ENCODE results near the gene SLC29A3. TPM values are rescaled to one million over a fixed set of nuclear protein-coding genes. Genes with fewer than 3 reads are reported as not detected.

Gene SLC29A3
- total and polyA plus RNA-seq, 2 donors from 2014 or later, result 5.3 to 5.7 TPM

- Histone ChIP-seq H3K27me3 (ENCODE audit: control insufficient read depth, insufficient read depth, low read length) (no peaks in the 10 kb centered on the region), H3K9ac (ENCODE audit: low read length in 3 of 3) (no peak overlapping the region), H3K27ac (ENCODE audit: low read depth in 2 of 2, low read length in 2 of 2) (no peak overlapping the region), H3K4me3 (ENCODE audit: low read length in 3 of 3) (no peak overlapping the region), H3K4me1 (ENCODE audit: control insufficient read depth in 2 of 3, insufficient read depth in 2 of 3, low read depth in 1 of 3, low read length in 3 of 3) (no peaks in the 10 kb centered on the region), H3K9me3 (ENCODE audit: control insufficient read depth in 2 of 3, insufficient read depth in 1 of 3, low read length in 3 of 3) (no peaks in the 10 kb centered on the region), H3K36me3 (ENCODE audit: control insufficient read depth in 2 of 3, insufficient read depth in 3 of 3, low read length in 3 of 3) (peaks cover 0 to 4% (median 2%) of the 10 kb centered on the region in 3 donors)
- TF ChIP-seq, protein P1, sequence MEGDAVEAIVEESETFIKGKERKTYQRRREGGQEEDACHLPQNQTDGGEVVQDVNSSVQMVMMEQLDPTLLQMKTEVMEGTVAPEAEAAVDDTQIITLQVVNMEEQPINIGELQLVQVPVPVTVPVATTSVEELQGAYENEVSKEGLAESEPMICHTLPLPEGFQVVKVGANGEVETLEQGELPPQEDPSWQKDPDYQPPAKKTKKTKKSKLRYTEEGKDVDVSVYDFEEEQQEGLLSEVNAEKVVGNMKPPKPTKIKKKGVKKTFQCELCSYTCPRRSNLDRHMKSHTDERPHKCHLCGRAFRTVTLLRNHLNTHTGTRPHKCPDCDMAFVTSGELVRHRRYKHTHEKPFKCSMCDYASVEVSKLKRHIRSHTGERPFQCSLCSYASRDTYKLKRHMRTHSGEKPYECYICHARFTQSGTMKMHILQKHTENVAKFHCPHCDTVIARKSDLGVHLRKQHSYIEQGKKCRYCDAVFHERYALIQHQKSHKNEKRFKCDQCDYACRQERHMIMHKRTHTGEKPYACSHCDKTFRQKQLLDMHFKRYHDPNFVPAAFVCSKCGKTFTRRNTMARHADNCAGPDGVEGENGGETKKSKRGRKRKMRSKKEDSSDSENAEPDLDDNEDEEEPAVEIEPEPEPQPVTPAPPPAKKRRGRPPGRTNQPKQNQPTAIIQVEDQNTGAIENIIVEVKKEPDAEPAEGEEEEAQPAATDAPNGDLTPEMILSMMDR (IDR thresholded peaks at IDR 0.05; ENCODE audit: borderline replicate concordance, extremely low read depth, insufficient read depth), result no peak
- intact Hi-C loops (cut with DNase I), result no loop called here
- DNase-seq (no peak), FAIRE-seq (no peak)
These were observed 48.2 kb downstream of the SLC29A3 start for GRCh38 chr10:71367271-71367670.

DNA sequence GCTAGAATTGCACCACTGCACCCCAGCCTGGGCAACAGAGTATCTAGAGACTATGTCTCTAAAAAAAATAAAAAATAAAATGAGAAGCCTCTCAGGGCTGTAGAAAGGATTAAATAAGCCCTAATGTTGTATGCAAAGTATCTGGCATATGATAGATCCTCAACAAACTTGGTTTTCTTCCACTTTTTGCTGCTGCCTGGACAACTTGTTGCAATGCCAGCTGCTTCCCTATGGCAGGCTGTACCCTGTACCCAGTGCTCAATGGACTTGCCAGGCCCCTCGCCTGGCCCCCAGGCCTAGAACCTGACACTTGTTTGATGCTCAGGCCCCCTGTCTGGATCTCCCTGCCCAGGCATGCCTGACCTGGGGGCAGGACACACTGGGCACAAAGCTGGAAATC lies 49.1 kb downstream of the SLC29A3 start:
- no peaks in the 10 kb centered on the region for H3K4me1 ChIP-seq (ENCODE audit: control insufficient read depth in 2 of 3, insufficient read depth in 2 of 3, low read depth in 1 of 3, low read length in 3 of 3)
- no peak for DNase-seq
- no peak overlapping the region for H3K9ac ChIP-seq (ENCODE audit: low read length in 3 of 3)
- no peak overlapping the region for H3K4me3 ChIP-seq (ENCODE audit: low read length in 3 of 3)
- TF ChIP-seq, protein P1 (IDR thresholded peaks at IDR 0.05; ENCODE audit: borderline replicate concordance, extremely low read depth, insufficient read depth), result no peak
- H3K9me3 ChIP-seq (ENCODE audit: control insufficient read depth in 2 of 3, insufficient read depth in 1 of 3, low read length in 3 of 3), result no peaks in the 10 kb centered on the region
- peaks cover 0 to 2% (median 0%) of the 10 kb centered on the region in 3 donors for H3K36me3 ChIP-seq (ENCODE audit: control insufficient read depth in 2 of 3, insufficient read depth in 3 of 3, low read length in 3 of 3)
- FAIRE-seq, result no peak
- no peak overlapping the region for H3K27ac ChIP-seq (ENCODE audit: low read depth in 2 of 2, low read length in 2 of 2)
- intact Hi-C loops (cut with DNase I), result no loop called here
- H3K27me3 ChIP-seq (ENCODE audit: control insufficient read depth, insufficient read depth, low read length), result no peaks in the 10 kb centered on the region

DNA sequence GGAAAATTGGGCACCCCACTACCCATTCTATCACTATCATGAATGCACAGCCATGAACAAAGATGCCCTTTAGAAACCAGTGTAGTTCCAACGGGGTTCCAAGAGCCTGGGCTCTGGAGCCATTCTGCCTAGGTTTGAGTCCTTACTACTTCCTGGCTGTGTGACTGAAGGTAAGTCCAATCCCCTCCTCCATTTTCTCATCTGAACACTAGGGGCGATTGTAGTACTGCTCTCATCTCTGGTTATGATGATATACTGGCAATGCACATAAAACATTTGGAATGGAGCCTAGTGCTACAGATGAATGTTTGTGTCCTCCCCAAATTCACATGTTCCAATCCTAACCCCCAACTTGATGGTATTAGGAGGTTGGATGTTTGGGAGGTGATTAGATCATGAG lies 49.6 kb downstream of the SLC29A3 start:
- no peak for DNase-seq
- intact Hi-C loops (cut with DNase I), result no loop called here
- Histone ChIP-seq H3K4me1 (ENCODE audit: control insufficient read depth in 2 of 3, insufficient read depth in 2 of 3, low read depth in 1 of 3, low read length in 3 of 3) (no peaks in the 10 kb centered on the region), H3K36me3 (ENCODE audit: control insufficient read depth in 2 of 3, insufficient read depth in 3 of 3, low read length in 3 of 3) (peaks cover 0 to 2% (median 0%) of the 10 kb centered on the region in 3 donors), H3K27me3 (ENCODE audit: control insufficient read depth, insufficient read depth, low read length) (no peaks in the 10 kb centered on the region), H3K9me3 (ENCODE audit: control insufficient read depth in 2 of 3, insufficient read depth in 1 of 3, low read length in 3 of 3) (no peaks in the 10 kb centered on the region), H3K9ac (ENCODE audit: low read length in 3 of 3) (no peak overlapping the region), H3K4me3 (ENCODE audit: low read length in 3 of 3) (no peak overlapping the region), H3K27ac (ENCODE audit: low read depth in 2 of 2, low read length in 2 of 2) (no peak overlapping the region)
- FAIRE-seq, result no peak
- TF ChIP-seq, protein P1 (IDR thresholded peaks at IDR 0.05; ENCODE audit: borderline replicate concordance, extremely low read depth, insufficient read depth), result no peak

DNA sequence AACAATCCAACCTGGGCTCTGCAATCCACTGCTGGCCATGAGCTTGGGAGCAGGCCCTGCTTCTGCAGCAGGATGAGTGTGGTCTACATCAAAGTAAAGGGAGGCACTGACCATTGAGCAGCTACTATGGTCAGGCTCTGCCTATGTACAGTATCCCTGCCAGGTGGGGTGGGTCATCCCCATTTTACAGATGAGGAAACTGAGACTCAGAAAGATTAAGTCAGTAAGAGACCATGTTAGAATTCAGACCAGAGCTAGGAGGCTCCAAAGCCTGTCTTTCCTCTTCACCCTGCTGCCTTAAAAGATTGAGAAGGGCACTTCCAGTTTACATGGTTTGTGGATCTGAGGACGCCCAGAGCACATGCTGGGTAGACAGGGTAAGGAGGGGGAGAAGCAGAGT lies 50.5 kb downstream of the SLC29A3 start:
- no peak for DNase-seq
- intact Hi-C loops (cut with DNase I), result no loop called here
- no peaks in the 10 kb centered on the region for H3K36me3 ChIP-seq (ENCODE audit: control insufficient read depth in 2 of 3, insufficient read depth in 3 of 3, low read length in 3 of 3)
- H3K27me3 ChIP-seq (ENCODE audit: control insufficient read depth, insufficient read depth, low read length), result no peaks in the 10 kb centered on the region
- H3K27ac ChIP-seq (ENCODE audit: low read depth in 2 of 2, low read length in 2 of 2), result no peak overlapping the region
- no peak overlapping the region for H3K9ac ChIP-seq (ENCODE audit: low read length in 3 of 3)
- no peak overlapping the region for H3K4me3 ChIP-seq (ENCODE audit: low read length in 3 of 3)
- FAIRE-seq, result no peak
- H3K4me1 ChIP-seq (ENCODE audit: control insufficient read depth in 2 of 3, insufficient read depth in 2 of 3, low read depth in 1 of 3, low read length in 3 of 3), result no peaks in the 10 kb centered on the region
- TF ChIP-seq, protein P1 (IDR thresholded peaks at IDR 0.05; ENCODE audit: borderline replicate concordance, extremely low read depth, insufficient read depth), result no peak
- no peaks in the 10 kb centered on the region for H3K9me3 ChIP-seq (ENCODE audit: control insufficient read depth in 2 of 3, insufficient read depth in 1 of 3, low read length in 3 of 3)
